ENCODE measurements around the gene CLCN5. TPM values are rescaled to one million over a fixed set of nuclear protein-coding genes. Genes with fewer than 3 reads are reported as not detected.

Gene CLCN5
- total RNA-seq, 4 donors from 2014 or later: 5.7 to 9.8 (median 7.4) TPM

GRCh38 chrX:49912861-49913260 is 9.5 kb upstream of the CLCN5 start:
- no peaks in the 10 kb centered on the region for H3K36me3 ChIP-seq
- H3K9me3 ChIP-seq: no peaks in the 10 kb centered on the region
- H3K27ac ChIP-seq: no peak overlapping the region
- no peaks in the 10 kb centered on the region for H3K4me1 ChIP-seq
- H3K4me3 ChIP-seq: no peak overlapping the region
- DNase-seq (ENCODE audit: low spot score in 2 of 2): no peak
- WGBS, 2 donors: 66 to 79% methylated on average over 3 of the region's 3 CpGs
- no peaks in the 10 kb centered on the region for H3K27me3 ChIP-seq
- no peak for TF ChIP-seq EP300 (IDR thresholded peaks at IDR 0.05)
- TF ChIP-seq CTCF (IDR thresholded peaks at IDR 0.05): no peak
- no peak for TF ChIP-seq POLR2A (IDR thresholded peaks at IDR 0.05)

GRCh38 chrX:49915361-49916222 is 6.8 kb upstream of the CLCN5 start:
- Histone ChIP-seq H3K9me3 (no peaks in the 10 kb centered on the region), H3K27me3 (no peaks in the 10 kb centered on the region), H3K4me3 (no peak overlapping the region), H3K4me1 (peaks cover 0 to 11% (median 0%) of the 10 kb centered on the region in 4 donors), H3K36me3 (no peaks in the 10 kb centered on the region), H3K27ac (no peak overlapping the region)
- peak in 1 of 2 donors; percentile 49 for DNase-seq (ENCODE audit: low spot score in 2 of 2)
- WGBS, 2 donors: 31 to 35% methylated on average over 8 of the region's 8 CpGs
- TF ChIP-seq CTCF (IDR thresholded peaks at IDR 0.05) (peak; percentile 61 to 74 (median 71)), EP300 (IDR thresholded peaks at IDR 0.05) (no peak)

- TF ChIP-seq EP300 (IDR thresholded peaks at IDR 0.05): no peak
- TF ChIP-seq CTCF (IDR thresholded peaks at IDR 0.05): peak; percentile 52 to 84 (median 71)
- TF ChIP-seq POLR2A (IDR thresholded peaks at IDR 0.05): no peak
- H3K27me3 ChIP-seq: no peaks in the 10 kb centered on the region
- peaks cover 0 to 16% (median 0%) of the 10 kb centered on the region in 4 donors for H3K4me1 ChIP-seq
- no peak overlapping the region for H3K4me3 ChIP-seq
- 23% methylated on average over 8 of the region's 8 CpGs for WGBS, 2 donors
- H3K9me3 ChIP-seq: no peaks in the 10 kb centered on the region
- DNase-seq (ENCODE audit: low spot score in 2 of 2): peak; percentile 13 to 41
- H3K27ac ChIP-seq: no peak overlapping the region
- H3K36me3 ChIP-seq: no peaks in the 10 kb centered on the region
These were observed 2.8 kb upstream of the CLCN5 start for GRCh38 chrX:49919617-49920016.

- Histone ChIP-seq H3K4me3 (no peak overlapping the region), H3K4me1 (peaks cover 0 to 24% (median 4%) of the 10 kb centered on the region in 4 donors), H3K36me3 (no peaks in the 10 kb centered on the region), H3K9me3 (no peaks in the 10 kb centered on the region), H3K27ac (no peak overlapping the region), H3K27me3 (peaks cover 0 to 5% of the 10 kb centered on the region in 2 donors)
- DNase-seq (ENCODE audit: low spot score in 2 of 2): no peak
- no peak for TF ChIP-seq EP300 (IDR thresholded peaks at IDR 0.05)
- TF ChIP-seq CTCF (IDR thresholded peaks at IDR 0.05): no peak
- TF ChIP-seq POLR2A (IDR thresholded peaks at IDR 0.05): no peak
- 71 to 76% methylated on average over 2 of the region's 2 CpGs for WGBS, 2 donors
These were observed 1.3 kb upstream of the CLCN5 start for GRCh38 chrX:49921109-49921508.

- Histone ChIP-seq H3K27me3 (peaks cover 0 to 5% of the 10 kb centered on the region in 2 donors), H3K4me3 (no peak overlapping the region), H3K9me3 (no peaks in the 10 kb centered on the region), H3K36me3 (no peaks in the 10 kb centered on the region), H3K4me1 (peaks cover 0 to 20% (median 4%) of the 10 kb centered on the region in 4 donors), H3K27ac (no peak overlapping the region)
- DNase-seq (ENCODE audit: low spot score in 2 of 2): no peak
- 27 to 30% methylated on average over 2 of the region's 2 CpGs for WGBS, 2 donors
- TF ChIP-seq EP300 (IDR thresholded peaks at IDR 0.05) (no peak), CTCF (IDR thresholded peaks at IDR 0.05) (no peak), POLR2A (IDR thresholded peaks at IDR 0.05) (no peak)
These were observed 2.8 kb downstream of the CLCN5 start for GRCh38 chrX:49925176-49925575.
